Nucleus accumbens (tissue), 56 donors: ENCODE results near the gene IMP3.
A peak's percentile ranks its signal among the peaks of the same experiment; 100 is the strongest.

Source experiments
- DNase-seq, 56 donors: peaks; one replicate each; lab custom pipeline; 2025; lab: John Stamatoyannopoulos, UW

The IMP3 gene

DNA sequence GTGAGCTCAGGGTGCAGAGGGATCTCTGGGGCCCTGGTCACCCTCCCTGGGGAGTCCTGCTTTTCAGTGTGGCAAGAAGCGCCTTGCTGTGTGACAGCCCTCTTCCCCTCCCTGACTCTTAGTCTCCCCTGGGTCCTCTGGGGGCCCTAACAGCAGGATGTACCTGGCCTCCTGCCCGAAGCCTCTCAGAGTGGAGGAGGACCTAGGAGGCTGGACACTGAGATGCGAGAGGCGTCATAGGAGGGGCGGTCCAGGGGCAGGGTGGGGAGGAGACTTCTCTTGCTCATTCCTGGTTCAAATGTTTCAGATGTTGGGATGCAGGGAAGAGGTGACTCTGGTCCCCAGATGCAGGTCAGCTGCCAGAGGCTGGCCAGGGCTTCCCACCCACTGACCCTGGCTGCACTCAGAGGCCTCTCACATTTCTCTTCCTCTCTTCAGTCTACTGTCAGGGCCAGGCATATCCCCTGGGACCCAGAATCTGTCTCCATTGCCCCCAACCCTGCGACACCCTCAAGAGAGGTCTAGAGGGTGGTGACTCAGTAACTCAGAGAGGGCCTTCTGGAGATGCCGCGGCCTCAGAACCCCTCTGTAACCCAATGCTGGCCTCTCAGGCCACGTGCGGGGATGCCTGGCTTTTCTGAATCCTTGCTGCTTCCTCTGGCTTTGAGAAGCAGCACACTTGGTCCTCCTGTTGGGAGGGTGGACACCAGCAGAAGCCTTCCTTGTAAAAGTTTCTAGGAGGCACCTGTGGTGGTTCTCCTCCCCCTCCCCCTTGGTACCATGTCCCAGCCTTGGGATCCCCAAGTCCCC is 33.6 kb upstream of the IMP3 start:
- DNase-seq: peak in 2 of 56 donors; percentile 5 to 41

- peak in 12 of 56 donors; percentile 11 to 60 (median 17) for DNase-seq
Measured at GRCh38 chr15:75672646-75673425, 32.8 kb upstream of the IMP3 start.

- DNase-seq: no peak
Measured at GRCh38 chr15:75671730-75672602, 31.9 kb upstream of the IMP3 start.

DNA sequence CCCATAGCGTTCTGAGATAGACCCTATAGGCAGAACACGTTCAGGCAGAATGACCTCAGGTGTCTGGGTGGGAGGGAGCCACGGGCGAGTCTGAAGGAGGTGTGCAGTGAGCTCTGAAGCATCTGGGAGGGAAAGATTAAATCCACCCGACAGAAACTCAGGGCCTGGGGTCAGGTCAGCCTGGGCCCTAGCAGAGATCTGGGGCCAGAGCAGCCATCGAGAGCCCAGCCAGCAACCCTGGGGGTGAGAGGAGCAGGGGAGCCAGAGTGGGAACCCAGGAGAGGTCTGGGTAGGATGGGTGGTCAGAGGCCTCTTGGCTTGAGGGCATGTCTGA is 29.8 kb upstream of the IMP3 start:
- no peak for DNase-seq

DNA sequence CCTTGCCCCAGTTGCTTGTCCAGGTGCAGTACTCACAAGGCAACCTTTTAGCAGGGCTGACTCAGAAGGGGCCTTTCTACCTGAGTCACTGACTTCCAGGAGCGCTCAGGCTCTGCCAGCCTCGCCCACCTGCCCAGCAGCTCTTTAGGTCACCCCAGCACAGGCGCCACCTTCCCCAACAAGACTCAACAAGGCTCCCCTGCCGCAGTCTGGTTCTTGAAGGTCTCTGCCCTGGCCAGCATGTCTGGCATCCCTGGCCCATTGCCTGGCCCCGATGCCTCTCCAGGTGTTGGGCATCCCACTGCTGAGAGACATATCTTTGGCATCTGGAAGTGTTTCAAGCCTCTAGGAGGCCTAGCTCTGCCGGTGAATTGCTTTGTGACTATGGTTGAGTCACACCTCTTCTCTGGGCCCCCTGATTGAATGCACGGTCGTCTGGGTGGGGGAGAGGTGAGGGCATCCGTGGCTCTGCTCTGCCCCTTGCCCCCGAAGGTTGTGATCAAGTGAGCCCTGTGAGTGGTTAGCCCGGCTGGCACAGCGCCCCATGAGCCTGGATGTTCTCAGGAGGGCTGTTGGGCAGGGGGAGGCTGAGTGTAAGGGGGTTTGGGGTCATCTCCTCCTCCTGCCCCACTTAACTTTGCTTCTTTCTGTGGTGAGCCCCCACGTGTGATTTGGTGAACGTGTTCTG is 29.3 kb upstream of the IMP3 start:
- no peak for DNase-seq

DNA sequence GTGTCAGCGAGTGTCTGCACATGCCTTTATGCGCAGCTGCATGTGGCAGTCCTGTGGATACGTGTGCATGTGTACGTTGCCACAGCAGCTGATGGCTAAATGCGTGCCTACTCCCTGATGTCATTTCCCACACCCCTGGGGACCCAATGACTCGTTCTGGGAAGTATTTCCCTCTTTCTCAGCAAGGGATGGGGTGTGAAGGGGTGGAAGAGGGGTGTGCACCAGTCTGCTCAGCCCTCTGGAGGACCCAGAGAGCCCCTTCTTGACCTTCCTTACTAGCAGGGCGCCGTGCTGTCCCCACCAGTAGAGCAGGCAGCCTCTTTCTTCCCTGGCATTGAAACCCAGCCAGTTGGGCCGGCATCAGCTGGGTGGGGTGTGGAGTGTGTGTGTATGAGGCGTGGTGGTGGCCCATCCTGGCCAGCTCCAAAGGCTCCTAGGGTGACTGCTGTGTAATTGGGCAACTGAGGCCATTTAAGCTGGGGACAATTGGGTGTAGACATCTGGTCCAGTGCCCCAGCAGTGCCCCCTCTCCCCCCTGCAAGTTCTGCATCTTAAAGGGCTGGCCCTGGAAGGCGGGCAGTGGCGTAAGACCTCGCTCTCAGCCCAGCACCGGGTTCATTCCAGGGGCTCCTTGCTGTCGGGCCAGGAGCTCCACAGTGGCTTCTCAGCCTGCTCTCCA is 26.9 kb upstream of the IMP3 start:
- DNase-seq: peak in 3 of 56 donors; percentile 7 to 40 (median 11)

DNA sequence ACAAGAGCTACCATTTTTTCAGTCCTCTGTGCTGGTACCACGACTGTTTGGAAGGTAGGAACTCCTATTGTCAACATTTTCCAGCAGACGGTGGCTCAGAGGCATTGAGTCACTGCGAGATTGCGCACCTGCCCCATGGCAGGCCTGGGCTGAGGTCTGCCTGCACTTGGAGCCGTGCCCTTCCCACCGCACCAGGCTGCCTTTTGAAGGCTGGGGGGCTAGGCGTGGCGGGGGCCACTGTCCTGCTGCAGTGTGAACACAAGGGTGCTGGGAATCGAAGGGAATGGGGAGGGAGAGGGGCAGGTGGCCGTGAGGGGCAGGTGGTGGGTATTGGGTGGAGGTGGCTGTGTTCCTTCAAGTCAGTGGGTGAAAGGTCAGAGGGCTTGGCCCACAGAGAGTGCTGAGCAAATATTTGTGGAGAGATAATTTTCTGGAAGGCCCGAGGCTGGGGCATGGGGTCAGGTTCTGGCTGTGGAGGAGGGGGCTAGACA is 24.0 kb upstream of the IMP3 start:
- DNase-seq: no peak

DNA sequence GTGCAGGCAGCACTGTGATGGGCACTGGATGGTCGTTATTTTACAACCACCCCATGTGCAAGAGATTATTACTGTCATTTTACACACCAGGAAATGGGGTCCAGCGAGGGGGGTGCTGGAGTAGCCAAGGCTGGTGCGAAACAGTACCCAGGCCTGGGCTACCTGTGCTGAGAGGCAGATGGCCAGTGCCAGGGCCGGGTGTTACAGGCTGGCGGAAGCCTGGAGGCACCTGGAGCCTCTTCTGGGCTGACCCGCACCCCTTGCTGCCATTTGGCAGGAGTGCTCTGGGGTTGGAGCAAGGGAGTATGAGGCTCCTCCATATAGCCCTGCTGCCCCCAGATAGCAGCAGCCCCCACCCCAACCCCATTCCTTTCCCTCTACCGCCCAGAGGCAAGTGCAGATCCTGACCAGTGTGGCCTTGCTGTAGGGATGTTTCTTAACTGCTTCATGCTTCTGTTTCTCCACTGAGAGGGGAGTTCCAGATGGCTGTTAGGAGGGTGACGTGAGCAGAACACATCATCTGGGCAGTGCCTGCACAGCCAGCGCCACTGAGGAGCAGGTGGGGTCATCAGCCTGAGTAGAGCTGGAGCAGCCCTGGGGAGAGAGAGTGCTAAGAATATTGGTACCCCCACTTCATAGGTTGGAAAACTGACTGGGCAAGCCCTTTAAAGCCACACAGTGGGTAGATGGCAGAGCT is 22.9 kb upstream of the IMP3 start:
- no peak for DNase-seq

DNA sequence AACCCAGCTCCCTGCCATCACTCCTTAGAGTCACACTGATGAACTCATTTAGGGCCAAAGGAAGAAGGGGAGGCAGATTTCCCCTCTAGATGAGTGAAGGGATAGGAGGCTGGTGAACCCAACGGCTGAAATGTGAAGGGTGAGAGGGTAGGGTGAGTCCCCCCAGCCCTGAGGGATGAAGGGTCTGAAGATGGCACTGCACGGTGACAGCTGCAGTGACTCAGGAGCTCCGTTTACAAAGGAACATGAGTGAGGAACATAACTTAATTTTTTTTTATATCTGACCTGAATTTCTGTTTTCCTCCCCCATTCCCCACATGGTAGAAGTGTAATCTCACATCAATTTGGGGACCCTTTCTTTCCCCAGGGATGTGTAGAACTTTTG is 21.7 kb upstream of the IMP3 start:
- no peak for DNase-seq

DNA sequence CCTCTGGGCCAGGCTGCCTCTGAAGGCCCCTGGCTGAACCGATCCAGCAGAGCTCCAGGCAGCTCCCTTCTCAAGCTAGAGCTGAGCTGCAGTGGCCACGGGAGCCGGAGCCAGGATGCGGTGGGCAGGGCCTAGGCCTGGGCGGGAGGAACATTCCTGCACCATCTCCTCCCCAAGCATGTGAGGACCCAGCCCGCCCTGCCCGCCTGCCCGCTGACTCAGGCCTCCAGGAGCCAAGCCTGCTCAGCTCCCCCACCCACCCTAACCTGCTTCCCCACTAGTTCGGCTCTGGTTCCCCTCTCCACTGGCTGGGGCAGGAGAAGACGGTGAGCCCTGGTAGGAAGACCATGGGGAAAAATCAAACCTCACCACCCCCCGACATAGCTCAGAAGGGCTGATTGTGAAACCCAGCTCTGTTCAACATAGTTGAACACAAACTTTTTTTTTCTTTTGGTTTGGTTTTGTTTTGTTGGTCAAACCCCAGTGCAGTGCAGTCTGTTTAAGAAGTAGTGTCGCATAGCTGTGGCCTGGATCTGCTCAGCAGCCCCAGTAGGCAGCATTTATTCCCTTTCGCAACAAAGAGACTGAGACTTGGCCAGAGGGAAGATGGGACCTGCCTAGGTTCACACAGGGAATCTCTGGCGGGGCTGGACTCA is 21.2 kb upstream of the IMP3 start:
- DNase-seq: peak in 14 of 56 donors; percentile 9 to 56 (median 30)

- DNase-seq: peak in 4 of 56 donors; percentile 10 to 31 (median 16)
Measured at GRCh38 chr15:75659928-75660645, 20.1 kb upstream of the IMP3 start.

DNA sequence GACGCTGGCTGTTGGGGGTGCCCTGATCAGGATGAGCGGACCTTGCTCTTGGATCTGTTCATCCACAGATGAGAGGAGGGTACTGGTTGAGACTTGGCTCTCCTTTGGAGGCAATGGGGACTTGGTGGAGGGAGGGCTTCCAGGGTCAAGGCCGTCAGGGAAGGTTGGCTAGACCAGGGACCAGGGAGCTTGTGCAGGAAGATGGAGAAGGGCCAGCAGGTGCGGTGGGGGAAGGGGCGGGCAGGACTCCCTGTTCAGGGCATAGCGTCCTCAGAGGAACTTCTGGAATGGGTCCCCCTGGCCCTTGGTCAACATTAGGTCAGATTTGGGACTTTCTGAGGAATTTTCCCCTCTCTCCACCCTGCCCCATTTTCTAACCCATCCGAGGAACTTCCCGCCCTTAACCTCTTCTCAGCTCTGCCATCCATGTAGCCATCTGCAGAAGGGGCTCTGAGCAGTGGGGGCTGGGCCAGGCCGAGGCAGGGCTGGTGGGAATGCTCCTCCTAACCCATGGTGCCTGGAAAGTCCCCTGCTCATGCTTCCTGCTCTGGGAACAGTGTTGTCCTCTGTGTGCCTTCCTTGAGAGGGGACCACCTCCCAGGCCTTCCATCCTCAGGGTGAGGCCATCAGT is 19.2 kb upstream of the IMP3 start:
- no peak for DNase-seq

DNA sequence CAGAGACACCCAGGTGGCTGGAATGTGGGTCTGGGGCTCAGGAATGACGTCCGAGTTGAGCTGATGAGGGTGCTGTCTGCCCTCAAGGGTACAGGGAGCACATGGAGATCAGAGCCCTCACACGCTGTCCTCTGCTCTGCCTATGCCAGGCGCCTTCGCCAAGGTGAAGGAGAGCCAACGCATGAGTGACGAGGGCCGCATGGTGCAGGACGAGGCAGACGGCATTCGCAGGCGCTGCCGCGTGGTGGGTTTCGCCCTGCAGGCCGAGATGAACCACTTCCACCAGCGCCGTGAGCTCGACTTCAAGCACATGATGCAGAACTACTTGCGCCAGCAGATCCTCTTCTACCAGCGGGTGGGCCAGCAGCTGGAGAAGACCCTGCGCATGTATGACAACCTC is 16.8 kb upstream of the IMP3 start:
- DNase-seq: no peak

DNA sequence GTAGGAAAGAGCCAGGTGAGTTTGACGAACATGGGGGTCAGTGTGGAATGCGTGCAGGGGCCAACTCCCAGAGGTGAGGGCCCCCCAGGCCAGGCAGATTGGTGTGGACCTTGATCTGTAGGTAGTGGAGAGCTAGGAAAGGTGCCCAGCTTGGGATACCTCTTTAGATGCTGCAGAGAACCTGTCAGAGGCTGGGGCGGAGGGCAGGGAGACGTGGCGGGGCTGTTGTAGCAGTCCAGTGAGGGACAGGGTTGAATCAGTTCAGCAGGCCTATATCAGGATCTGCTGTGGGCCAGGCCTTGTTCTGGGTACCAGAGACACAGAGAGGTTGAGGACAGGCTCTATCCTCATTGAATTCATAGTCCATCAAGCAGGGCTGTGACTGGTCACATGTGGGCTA is 16.3 kb upstream of the IMP3 start:
- DNase-seq: no peak

- no peak for DNase-seq
Measured at GRCh38 chr15:75655931-75656330, 15.9 kb upstream of the IMP3 start.

GRCh38 chr15:75654201-75654907 is 14.3 kb upstream of the IMP3 start:
- no peak for DNase-seq
